Activated CD4-positive, alpha-beta memory T cell treated with anti-CD3 and anti-CD28 coated beads for 36 hours (primary cell): ENCODE data around the gene VIPR2. TPM values are rescaled to one million over a fixed set of nuclear protein-coding genes. Genes with fewer than 3 reads are reported as not detected.
A peak's percentile ranks its signal among the peaks of the same experiment; 100 is the strongest.
"Not testable (repeated sequence)": the region's sequence is repeated elsewhere in the genome, so short reads cannot be mapped to it uniquely, and the experiment has no call there.

Experiments used
- CTCF ChIA-PET: fragments of 350-600 bp; sonication (Branson Sonifier 250); formaldehyde crosslinking; loops from one replicate; lab custom pipeline; 2021; ENCODE audit warnings: antibody characterized with exemption, inconsistent platforms; lab: Charles Lee
- POLR2A ChIA-PET: fragments of 350-600 bp; sonication (Branson Sonifier 250); formaldehyde crosslinking; loops from one replicate; lab custom pipeline; 2021; ENCODE audit warnings: antibody characterized with exemption; lab: Charles Lee
- DNase-seq: peaks from one replicate; pipeline ENCODE4 v3.0.0-alpha.2; 2020
- H3K27ac Mint-ChIP-seq: one replicate; pipeline ENCODE4 v1.8.0; 2021; ENCODE audit warnings: mixed read lengths
- H3K27me3 Mint-ChIP-seq: one replicate; pipeline ENCODE4 v1.8.0; 2021; ENCODE audit warnings: mixed read lengths
- H3K36me3 Mint-ChIP-seq: one replicate; pipeline ENCODE4 v1.8.0; 2021; ENCODE audit warnings: mixed read lengths
- H3K4me1 Mint-ChIP-seq: one replicate; pipeline ENCODE4 v1.8.0; 2021; ENCODE audit warnings: low read depth, mixed read lengths
- H3K4me3 Mint-ChIP-seq: one replicate; pipeline ENCODE4 v1.8.0; 2021; ENCODE audit warnings: mild to moderate bottlenecking, mixed read lengths
- H3K9me3 Mint-ChIP-seq: one replicate; pipeline ENCODE4 v1.8.0; 2021; ENCODE audit warnings: mixed read lengths
- intact Hi-C: fragments of 100-400 bp; cut with micrococcal nuclease; formaldehyde crosslinking; loops from one replicate; pipeline ENCODE4 v1.15.1; 2023
- total RNA-seq, 2 experiments: library from RNA; stranded (reverse); gene quantifications; one replicate each; pipeline ENCODE4 v1.2.3, GENCODE V29; 2021

Gene VIPR2
- total RNA-seq, 2 experiments from 2014 or later = 0.55 to 0.56 TPM

- Mint-ChIP-seq H3K36me3 (no peaks in the 10 kb centered on the region), H3K4me3 (no peak overlapping the region), H3K4me1 (no peaks in the 10 kb centered on the region), H3K27ac (no peak overlapping the region), H3K9me3 (peaks cover 5% of the 10 kb centered on the region), H3K27me3 (peaks cover 3% of the 10 kb centered on the region)
- DNase-seq = no peak
- CTCF ChIA-PET = no interaction called here
- intact Hi-C loops = no loop called here
- POLR2A ChIA-PET = no interaction called here
Observed at GRCh38 chr7:159102681-159103381, 41.8 kb downstream of the VIPR2 start.

GRCh38 chr7:159101661-159102091 is 43.0 kb downstream of the VIPR2 start:
- CTCF ChIA-PET, H3K36me3 Mint-ChIP-seq, H3K4me3 Mint-ChIP-seq, H3K9me3 Mint-ChIP-seq, H3K4me1 Mint-ChIP-seq, POLR2A ChIA-PET, intact Hi-C loops, DNase-seq, H3K27ac Mint-ChIP-seq, H3K27me3 Mint-ChIP-seq: not testable (repeated sequence)

GRCh38 chr7:159101083-159101395 is 43.6 kb downstream of the VIPR2 start:
- DNase-seq, H3K4me3 Mint-ChIP-seq, H3K4me1 Mint-ChIP-seq, CTCF ChIA-PET, intact Hi-C loops, H3K36me3 Mint-ChIP-seq, H3K27ac Mint-ChIP-seq, H3K27me3 Mint-ChIP-seq, H3K9me3 Mint-ChIP-seq, POLR2A ChIA-PET: not testable (repeated sequence)

- H3K9me3 Mint-ChIP-seq, POLR2A ChIA-PET, intact Hi-C loops: not testable (repeated sequence)
Observed at GRCh38 chr7:159100281-159101082, 44.2 kb downstream of the VIPR2 start.

GRCh38 chr7:159099711-159100231 is 44.9 kb downstream of the VIPR2 start:
- Mint-ChIP-seq H3K27me3 (no peaks in the 10 kb centered on the region), H3K36me3 (no peaks in the 10 kb centered on the region), H3K27ac (no peak overlapping the region), H3K4me1 (no peaks in the 10 kb centered on the region), H3K4me3 (no peak overlapping the region), H3K9me3 (peaks cover 5% of the 10 kb centered on the region)
- DNase-seq = no peak
- ChIA-PET CTCF (no interaction called here), POLR2A (no interaction called here)
- intact Hi-C loops = no loop called here

More at GRCh38 chr7:159100281-159101082, 44.2 kb downstream of the VIPR2 start:
- DNase-seq, H3K27me3 Mint-ChIP-seq, H3K36me3 Mint-ChIP-seq, H3K4me1 Mint-ChIP-seq, H3K4me3 Mint-ChIP-seq, CTCF ChIA-PET, H3K27ac Mint-ChIP-seq: not testable (repeated sequence)

GRCh38 chr7:159098811-159099655 is 45.6 kb downstream of the VIPR2 start:
- Mint-ChIP-seq H3K27ac (no peak overlapping the region), H3K9me3 (peaks cover 5% of the 10 kb centered on the region), H3K4me1 (no peaks in the 10 kb centered on the region), H3K36me3 (no peaks in the 10 kb centered on the region), H3K4me3 (no peak overlapping the region), H3K27me3 (no peaks in the 10 kb centered on the region)
- no peak for DNase-seq
- CTCF ChIA-PET = no interaction called here
- POLR2A ChIA-PET = no interaction called here
- intact Hi-C loops = no loop called here

GRCh38 chr7:159098424-159098786 is 46.3 kb downstream of the VIPR2 start:
- DNase-seq = no peak
- H3K9me3 Mint-ChIP-seq = peaks cover 5% of the 10 kb centered on the region
- ChIA-PET POLR2A (no interaction called here), CTCF (no interaction called here)
- intact Hi-C loops = no loop called here
- no peak overlapping the region for H3K27ac Mint-ChIP-seq
- no peaks in the 10 kb centered on the region for H3K4me1 Mint-ChIP-seq
- no peak overlapping the region for H3K4me3 Mint-ChIP-seq
- no peaks in the 10 kb centered on the region for H3K36me3 Mint-ChIP-seq
- H3K27me3 Mint-ChIP-seq = no peaks in the 10 kb centered on the region

- Mint-ChIP-seq H3K4me3 (no peak overlapping the region), H3K9me3 (peaks cover 5% of the 10 kb centered on the region), H3K4me1 (no peaks in the 10 kb centered on the region), H3K27ac (no peak overlapping the region), H3K36me3 (no peaks in the 10 kb centered on the region), H3K27me3 (no peaks in the 10 kb centered on the region)
- DNase-seq = no peak
- intact Hi-C loops = no loop called here
- POLR2A ChIA-PET = no interaction called here
- CTCF ChIA-PET = no interaction called here
Observed at GRCh38 chr7:159097661-159098423, 46.8 kb downstream of the VIPR2 start.

- no peak overlapping the region for H3K4me3 Mint-ChIP-seq
- intact Hi-C loops = no loop called here
Observed at GRCh38 chr7:159096736-159097581, 47.7 kb downstream of the VIPR2 start.

GRCh38 chr7:159095979-159096411 is 48.7 kb downstream of the VIPR2 start:
- Mint-ChIP-seq H3K27me3 (no peaks in the 10 kb centered on the region), H3K27ac (no peak overlapping the region), H3K4me1 (no peaks in the 10 kb centered on the region), H3K4me3 (no peak overlapping the region), H3K36me3 (no peaks in the 10 kb centered on the region), H3K9me3 (no peaks in the 10 kb centered on the region)
- POLR2A ChIA-PET = no interaction called here
- DNase-seq = peak; percentile 6
- intact Hi-C loops = no loop called here
- CTCF ChIA-PET = no interaction called here

More at GRCh38 chr7:159096736-159097581, 47.7 kb downstream of the VIPR2 start:
- no peaks in the 10 kb centered on the region for H3K27me3 Mint-ChIP-seq
- DNase-seq = peak; percentile 6
- H3K36me3 Mint-ChIP-seq = no peaks in the 10 kb centered on the region
- no peaks in the 10 kb centered on the region for H3K4me1 Mint-ChIP-seq
- ChIA-PET POLR2A (no interaction called here), CTCF (no interaction called here)
- H3K9me3 Mint-ChIP-seq = peaks cover 2% of the 10 kb centered on the region
- H3K27ac Mint-ChIP-seq = no peak overlapping the region
